Endothelial cell (in vitro differentiated cells): ENCODE measurements around the gene COBL. TPM values are rescaled to one million over a fixed set of nuclear protein-coding genes. Genes with fewer than 3 reads are reported as not detected.

Source experiments
- DNase-seq: peaks from one replicate; pipeline ENCODE4 v3.0.0; 2021; ENCODE audit warnings: low spot score
- H3K27ac Mint-ChIP-seq: one replicate; pipeline ENCODE4 v1.8.0; 2021; ENCODE audit warnings: mixed read lengths, inconsistent platforms; ENCODE audit not compliant: unreplicated experiment
- H3K27me3 Mint-ChIP-seq: one replicate; pipeline ENCODE4 v1.8.0; 2021; ENCODE audit warnings: mild to moderate bottlenecking, moderate library complexity, mixed read lengths, inconsistent platforms; ENCODE audit not compliant: unreplicated experiment
- H3K36me3 Mint-ChIP-seq: one replicate; pipeline ENCODE4 v1.8.0; 2021; ENCODE audit warnings: mild to moderate bottlenecking, low read depth, mixed read lengths, inconsistent platforms; ENCODE audit not compliant: unreplicated experiment
- H3K4me1 Mint-ChIP-seq: one replicate; pipeline ENCODE4 v1.8.0; 2021; ENCODE audit warnings: mild to moderate bottlenecking, mixed read lengths, inconsistent platforms; ENCODE audit not compliant: unreplicated experiment
- H3K4me3 Mint-ChIP-seq: one replicate; pipeline ENCODE4 v1.8.0; 2021; ENCODE audit warnings: mild to moderate bottlenecking, mixed read lengths, inconsistent platforms; ENCODE audit not compliant: unreplicated experiment
- H3K9me3 Mint-ChIP-seq: one replicate; pipeline ENCODE4 v1.8.0; 2021; ENCODE audit warnings: mixed read lengths, inconsistent platforms; ENCODE audit not compliant: unreplicated experiment
- total RNA-seq: library from RNA; stranded (reverse); fragmentation: NEBNext Ultra II Directional; extraction: Animal tissue kit (Norgen Biotek cat#: 25700); gene quantifications from one replicate; pipeline ENCODE4 v1.2.1, GENCODE V29; 2021; ENCODE audit not compliant: unreplicated experiment
- TF ChIP-seq, protein P1 (sequence below): fragments of 200-600 bp; sonication (generic); IDR thresholded peaks from one replicate; pipeline ENCODE4 v1.5.0; 2021; ENCODE audit warnings: antibody characterized with exemption; ENCODE audit not compliant: unreplicated experiment

Gene COBL
- total RNA-seq, 1 donor from 2014 or later, result 1.8 TPM

GRCh38 chr7:51269321-51269720 is 47.3 kb downstream of the COBL start:
- H3K27me3 Mint-ChIP-seq, result peaks cover 2% of the 10 kb centered on the region

GRCh38 chr7:51268859-51269258 is 47.8 kb downstream of the COBL start:
- no peaks in the 10 kb centered on the region for H3K9me3 Mint-ChIP-seq
- no peaks in the 10 kb centered on the region for H3K36me3 Mint-ChIP-seq
- H3K4me1 Mint-ChIP-seq, result no peaks in the 10 kb centered on the region
- TF ChIP-seq, protein P1, sequence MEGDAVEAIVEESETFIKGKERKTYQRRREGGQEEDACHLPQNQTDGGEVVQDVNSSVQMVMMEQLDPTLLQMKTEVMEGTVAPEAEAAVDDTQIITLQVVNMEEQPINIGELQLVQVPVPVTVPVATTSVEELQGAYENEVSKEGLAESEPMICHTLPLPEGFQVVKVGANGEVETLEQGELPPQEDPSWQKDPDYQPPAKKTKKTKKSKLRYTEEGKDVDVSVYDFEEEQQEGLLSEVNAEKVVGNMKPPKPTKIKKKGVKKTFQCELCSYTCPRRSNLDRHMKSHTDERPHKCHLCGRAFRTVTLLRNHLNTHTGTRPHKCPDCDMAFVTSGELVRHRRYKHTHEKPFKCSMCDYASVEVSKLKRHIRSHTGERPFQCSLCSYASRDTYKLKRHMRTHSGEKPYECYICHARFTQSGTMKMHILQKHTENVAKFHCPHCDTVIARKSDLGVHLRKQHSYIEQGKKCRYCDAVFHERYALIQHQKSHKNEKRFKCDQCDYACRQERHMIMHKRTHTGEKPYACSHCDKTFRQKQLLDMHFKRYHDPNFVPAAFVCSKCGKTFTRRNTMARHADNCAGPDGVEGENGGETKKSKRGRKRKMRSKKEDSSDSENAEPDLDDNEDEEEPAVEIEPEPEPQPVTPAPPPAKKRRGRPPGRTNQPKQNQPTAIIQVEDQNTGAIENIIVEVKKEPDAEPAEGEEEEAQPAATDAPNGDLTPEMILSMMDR, result no peak
- DNase-seq, result no peak
- H3K27ac Mint-ChIP-seq, result no peak overlapping the region
- H3K4me3 Mint-ChIP-seq, result no peak overlapping the region
- peaks cover 2% of the 10 kb centered on the region for H3K27me3 Mint-ChIP-seq

More at GRCh38 chr7:51269321-51269720, 47.3 kb downstream of the COBL start:
- Mint-ChIP-seq H3K36me3 (no peaks in the 10 kb centered on the region), H3K27ac (no peak overlapping the region), H3K9me3 (no peaks in the 10 kb centered on the region), H3K4me1 (no peaks in the 10 kb centered on the region), H3K4me3 (no peak overlapping the region)
- no peak for DNase-seq
- TF ChIP-seq, protein P1, result no peak

DNA sequence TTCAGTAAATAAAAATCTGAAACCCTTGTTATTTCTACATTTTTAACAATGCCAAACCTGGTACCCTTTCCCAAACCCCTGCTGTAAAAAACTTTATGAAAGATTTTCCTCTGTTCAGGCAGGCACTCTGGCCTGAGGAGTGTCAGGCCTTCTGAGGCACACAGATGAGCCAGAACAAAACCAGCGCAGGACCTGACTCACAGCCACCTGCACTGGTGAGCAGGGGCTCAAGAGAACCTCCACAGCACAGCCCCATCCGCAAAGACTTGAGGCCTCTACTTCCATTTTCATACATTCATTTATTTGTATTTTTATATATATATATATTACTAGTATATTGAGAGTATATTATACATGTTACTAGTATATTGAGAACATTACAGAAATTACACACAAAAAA is 49.4 kb downstream of the COBL start:
- no peak overlapping the region for H3K27ac Mint-ChIP-seq
- peaks cover 8% of the 10 kb centered on the region for H3K4me1 Mint-ChIP-seq
- no peak overlapping the region for H3K4me3 Mint-ChIP-seq
- H3K36me3 Mint-ChIP-seq, result no peaks in the 10 kb centered on the region
- H3K9me3 Mint-ChIP-seq, result no peaks in the 10 kb centered on the region
- TF ChIP-seq, protein P1, result no peak
- peaks cover 2% of the 10 kb centered on the region for H3K27me3 Mint-ChIP-seq
- no peak for DNase-seq

- Mint-ChIP-seq H3K4me3 (no peak overlapping the region), H3K27ac (no peak overlapping the region), H3K27me3 (peaks cover 2% of the 10 kb centered on the region), H3K4me1 (peaks cover 11% of the 10 kb centered on the region), H3K36me3 (no peaks in the 10 kb centered on the region), H3K9me3 (no peaks in the 10 kb centered on the region)
- TF ChIP-seq, protein P1, result no peak
- DNase-seq, result no peak
These were observed 51.3 kb downstream of the COBL start for GRCh38 chr7:51265066-51265907.
